K562 (cell line): ENCODE measurements around the gene ELK4. TPM values are rescaled to one million over a fixed set of nuclear protein-coding genes. Genes with fewer than 3 reads are reported as not detected.

Experiments
- ATAC-seq: fragments of 200-7000 bp; cut with Tn5 transposase; 3 replicates; pipeline ENCODE4 v1.9.1; 2020; ENCODE audit warnings: moderate library complexity
- BruUV-seq: library from RNA; stranded (reverse); fragments of 400-500 nt; replicated peaks from 2 replicates; lab custom pipeline; 2021; lab: Mats Ljungman, UMichigan
- CTCF ChIA-PET: fragments of 300-600 bp; formaldehyde crosslinking; extraction: SDS; loops from one replicate; lab custom pipeline; 2021; ENCODE audit warnings: low intra/inter-chr PET ratio; lab: Yijun Ruan, JAX
- POLR2A ChIA-PET: fragments of 300-600, 350-650 bp; sonication (Branson Sonifier 250); formaldehyde crosslinking; extraction: SDS; loops from one replicate; lab custom pipeline; 2021; ENCODE audit warnings: antibody characterized with exemption, inconsistent platforms; lab: Yijun Ruan, JAX
- DNase-seq, 4 experiments: peaks; one replicate each; pipeline versions ENCODE4 v3.0.0 to v3.0.0-alpha.2; 2011 to 2018; ENCODE audit warnings: low spot score in 3 of 4, mixed read lengths in 3 of 4; ENCODE audit errors: extremely low read depth in 1 of 4
- FAIRE-seq: peaks from 2 replicates; lab custom pipeline; 2011; peaks lifted over from hg19 to GRCh38; lab: Jason Lieb, UNC
- H2AFZ ChIP-seq: 2 replicates; pipeline ENCODE4 v1.6.0; 2011; ENCODE audit warnings: low read depth, low read length, control low read depth, inconsistent platforms
- H3K27ac ChIP-seq: fragments of 200-600 bp; 3 replicates; pipeline ENCODE4 v1.8.0; 2011; ENCODE audit warnings: low read depth, mild to moderate bottlenecking, control low read depth, inconsistent platforms, low read length, moderate library complexity, mixed read lengths; ENCODE audit errors: extremely low read depth
- H3K27me3 ChIP-seq, 2 experiments: fragments of 300-600 bp in 1 of 2; 2 replicates in 1 of 2; 3 replicates in 1 of 2; pipeline versions ENCODE4 v1.6.0 to v1.8.0; 2011; ENCODE audit warnings: inconsistent platforms in 2 of 2, low read length in 2 of 2, mild to moderate bottlenecking in 1 of 2, mixed read lengths in 1 of 2, moderate library complexity in 1 of 2; ENCODE audit not compliant: control insufficient read depth in 2 of 2, insufficient read depth in 2 of 2
- H3K36me3 ChIP-seq: fragments of 300-600 bp; 3 replicates; pipeline ENCODE4 v1.8.0; 2011; ENCODE audit warnings: mild to moderate bottlenecking, low read length, inconsistent platforms; ENCODE audit not compliant: control insufficient read depth, insufficient read depth
- H3K4me1 ChIP-seq, 2 experiments: fragments of 200-600 bp in 1 of 2; replicated peaks in 1 of 2; 2 replicates in 1 of 2; 3 replicates in 1 of 2; pipeline versions ENCODE4 v1.5.1 to v1.8.0; 2011; ENCODE audit warnings: inconsistent platforms in 2 of 2, low read length in 2 of 2, mild to moderate bottlenecking in 1 of 2, mixed read lengths in 1 of 2, moderate library complexity in 1 of 2; ENCODE audit not compliant: control insufficient read depth in 2 of 2, insufficient read depth in 2 of 2
- H3K4me2 ChIP-seq: 2 replicates; pipeline ENCODE4 v1.6.1; 2011; ENCODE audit warnings: low read length, control low read depth, inconsistent platforms, mixed read lengths; ENCODE audit not compliant: insufficient read depth
- H3K4me3 ChIP-seq: fragments of 200-600 bp; sonication (generic), shearing (Covaris generic); 2 replicates; pipeline ENCODE4 v1.5.1; 2016; ENCODE audit warnings: control low read depth, inconsistent platforms
- H3K79me2 ChIP-seq: fragments of 200-600 bp; 3 replicates; pipeline ENCODE4 v1.8.0; 2011; ENCODE audit warnings: low read length, inconsistent platforms; ENCODE audit not compliant: control insufficient read depth, insufficient read depth
- H3K9ac ChIP-seq, 2 experiments: 2 replicates each; pipeline versions ENCODE4 v1.6.0 to v1.6.1; 2011; ENCODE audit warnings: low read depth in 2 of 2, low read length in 2 of 2, control low read depth in 1 of 2, inconsistent platforms in 1 of 2, mild to moderate bottlenecking in 1 of 2, mixed read lengths in 1 of 2; ENCODE audit not compliant: insufficient read depth in 1 of 2
- H3K9me1 ChIP-seq: one replicate; pipeline ENCODE4 v1.6.0; 2011; ENCODE audit warnings: inconsistent platforms, mild to moderate bottlenecking, low read length, moderate library complexity; ENCODE audit not compliant: control insufficient read depth, insufficient read depth
- H3K9me3 ChIP-seq: replicated peaks from 2 replicates; pipeline ENCODE4 v1.5.1; 2011; ENCODE audit warnings: low read depth, low read length, inconsistent platforms; ENCODE audit not compliant: control insufficient read depth, insufficient read depth
- H4K20me1 ChIP-seq: replicated peaks from 2 replicates; pipeline ENCODE4 v1.6.1; 2011; ENCODE audit warnings: low read length, inconsistent platforms, mixed read lengths; ENCODE audit not compliant: control insufficient read depth, insufficient read depth
- ATF7 ChIP-seq: fragments of 450-650 bp; IDR thresholded peaks from 2 replicates; pipeline ENCODE4 v1.7.1; 2014; ENCODE audit warnings: mild to moderate bottlenecking, moderate library complexity
- BCOR ChIP-seq: fragments of 450-650 bp; IDR thresholded peaks from 2 replicates; pipeline ENCODE4 v1.6.1; 2016
- CBFA2T2 ChIP-seq: fragments of 450-650 bp; conservative IDR thresholded peaks from 2 replicates; pipeline ENCODE4 v1.6.1; 2017; ENCODE audit warnings: mild to moderate bottlenecking
- CBFA2T3 ChIP-seq: fragments of 450-650 bp; IDR thresholded peaks from 2 replicates; pipeline ENCODE4 v1.6.1; 2017
- HMGXB4 ChIP-seq: sonication (generic); formaldehyde crosslinking; IDR thresholded peaks from 2 replicates; pipeline ENCODE4 v1.8.1; 2023; ENCODE audit warnings: mild to moderate bottlenecking, missing genetic modification reagents
- ID3 ChIP-seq, 2 experiments: fragments of 250-450 bp in 1 of 2; fragments of 450-650 bp in 1 of 2; sonication (Bioruptor Pico) in 1 of 2; IDR thresholded peaks; 2 replicates each; pipeline versions ENCODE4 v1.6.1 to v1.8.0; 2016 to 2021; ENCODE audit warnings: mild to moderate bottlenecking in 2 of 2, moderate library complexity in 2 of 2, missing compliant biosample characterization in 1 of 2, missing genetic modification characterization in 1 of 2
- MIER1 ChIP-seq: fragments of 450-650 bp; IDR thresholded peaks from 2 replicates; pipeline ENCODE4 v1.6.1; 2016; ENCODE audit warnings: antibody characterized with exemption, mild to moderate bottlenecking, low read depth
- NFE2L1 ChIP-seq: fragments of 450-650 bp; IDR thresholded peaks from 2 replicates; pipeline ENCODE4 v1.6.1; 2016; ENCODE audit warnings: missing genetic modification characterization, low read depth, mild to moderate bottlenecking, missing compliant biosample characterization, moderate library complexity, borderline replicate concordance
- POLR2AphosphoS2 ChIP-seq: IDR thresholded peaks from 2 replicates; pipeline ENCODE4 v1.6.1; 2012; ENCODE audit warnings: low read length, improper control_type of control experiment
- PRDM10 ChIP-seq: fragments of 450-650 bp; IDR thresholded peaks from 2 replicates; pipeline ENCODE4 v1.6.1; 2018; ENCODE audit not compliant: partially characterized antibody
- RBBP5 ChIP-seq: fragments of 200-600 bp; sonication (generic); IDR thresholded peaks from 2 replicates; pipeline ENCODE4 v1.6.1; 2012; ENCODE audit warnings: borderline replicate concordance, mild to moderate bottlenecking, low read length, control low read depth, inconsistent platforms; ENCODE audit not compliant: insufficient read depth, poor library complexity, severe bottlenecking
- TAF7 ChIP-seq: fragments of 450-650 bp; IDR thresholded peaks from 2 replicates; pipeline ENCODE4 v1.6.1; 2016; ENCODE audit warnings: missing genetic modification characterization, missing compliant biosample characterization
- TSC22D4 ChIP-seq: fragments of 450-650 bp; IDR thresholded peaks from 2 replicates; pipeline ENCODE4 v1.6.1; 2016; ENCODE audit warnings: missing genetic modification characterization, missing biosample characterization, control low read depth
- ZNF253 ChIP-seq: fragments of 250-450 bp; sonication (Bioruptor Pico); conservative IDR thresholded peaks from 2 replicates; pipeline ENCODE4 v1.6.1; 2021; ENCODE audit warnings: mild to moderate bottlenecking
- ZNF3 ChIP-seq: fragments of 250-450 bp; sonication (Bioruptor Pico); IDR thresholded peaks from 2 replicates; pipeline ENCODE4 v1.5.0; 2021; ENCODE audit warnings: mild to moderate bottlenecking, moderate library complexity
- ZNF57 ChIP-seq: fragments of 450-650 bp; formaldehyde crosslinking; IDR thresholded peaks from 2 replicates; pipeline ENCODE4 v1.4.0; 2020; ENCODE audit warnings: mild to moderate bottlenecking, moderate library complexity
- WGBS: fragments of 100-300 bp; shearing (Covaris generic); methylation state at CpG from one replicate; pipeline ENCODE4 v1.1.6; 2016; ENCODE audit warnings: low coverage, mixed read lengths; ENCODE audit not compliant: insufficient coverage; ENCODE audit errors: missing lambda C conversion rate; 5-methylcytosine and 5-hydroxymethylcytosine counted together
- in situ Hi-C: fragments of 300-500 bp; cut with MboI; formaldehyde crosslinking; loops from 4 replicates; pipeline ENCODE4 v1.15.0; 2018; ENCODE audit warnings: inconsistent platforms, mixed read lengths
- intact Hi-C: fragments of 100-400 bp; cut with micrococcal nuclease; formaldehyde crosslinking; loops from 2 replicates; pipeline ENCODE4 v1.14.2; 2022
- polyA plus RNA-seq, 8 experiments: library from polyadenylated mRNA; depleted of rRNA in 4 of 8; stranded (reverse) in 5 of 8; unstranded in 3 of 8; fragments of >200 nt; fragmentation: Nextera tagmentation in 2 of 8; fragmentation: Illumina TruSeq in 1 of 8; extraction: Ambion mirVana in 2 of 8; extraction: Trizol in 1 of 8; gene quantifications; 2 replicates each; pipeline versions ENCODE4 v1.2.1 to v1.2.3, GENCODE V29; 2011 to 2014; ENCODE audit warnings: inconsistent platforms in 1 of 8, missing spikeins in 1 of 8
- total RNA-seq, 7 experiments: library from RNA; depleted of rRNA in 6 of 7; stranded (reverse); fragments of >200 nt in 6 of 7; fragmentation: Illumina TruSeq in 2 of 7; extraction: Trizol in 2 of 7; gene quantifications; 2 replicates each; pipeline versions ENCODE4 v1.2.1 to v1.2.3, GENCODE V29; 2011 to 2021; ENCODE audit warnings: low replicate concordance in 1 of 7

The ELK4 gene
- total and polyA plus RNA-seq, 9 of the 15 experiments (the other 6 are each of a cell fraction or from before 2014, with no cell fraction given) = 2.0 to 21.7 (median 9.2) TPM

- TF ChIP-seq TSC22D4 (tag) (no peak), PRDM10 (peak; percentile 90), ZNF253 (CRISPR knock-in tag) (no peak), NFE2L1 (tag) (no peak), ATF7 (0 out of 2 replicates have a peak, but pooled peaks have one; percentile 31)
- TF ChIP-seq, all 486 proteins: peak for 2
Measured at GRCh38 chr1:205675247-205675646, 43.4 kb upstream of the ELK4 start (continued).

GRCh38 chr1:205672970-205673369, 41.2 kb upstream of the ELK4 start:
- no TSS peak for BruUV-seq
- H3K4me1 ChIP-seq = peaks cover 20 to 23% of the 10 kb centered on the region in 2 experiments; a peak in 4 of 5 replicates
- no peak for TF ChIP-seq TAF7 (tag)
- TF ChIP-seq ZNF3 = no peak
- no peak for TF ChIP-seq HMGXB4 (CRISPR knock-in tag)
- no peak for TF ChIP-seq BCOR
- TF ChIP-seq MIER1 = no peak
- no peak for TF ChIP-seq RBBP5
- no peak for TF ChIP-seq CBFA2T2
- no peak for TF ChIP-seq POLR2AphosphoS2
- no peak for TF ChIP-seq ZNF57 (CRISPR knock-in tag)
- TF ChIP-seq ID3 (CRISPR knock-in tag; IDR thresholded peaks at IDR 0.05) = no peak
- no peak for TF ChIP-seq ID3 (tag; IDR thresholded peaks at IDR 0.05)
- TF ChIP-seq CBFA2T3 = no peak

More at GRCh38 chr1:205672970-205673369, 41.2 kb upstream of the ELK4 start:
- DNase-seq (no peak), ATAC-seq (no peak), FAIRE-seq (no peak)
- no peaks in the 10 kb centered on the region for H3K79me2 ChIP-seq
- peaks cover 10% of the 10 kb centered on the region; the same call in 1 of the 2 replicates for H4K20me1 ChIP-seq
- 0 out of 5 replicates have a peak, but pooled peaks cover 0 to 6% of the 10 kb centered on the region in 2 experiments for H3K27me3 ChIP-seq
- H3K4me2 ChIP-seq = no peak overlapping the region
- no peak overlapping the region for H3K27ac ChIP-seq
- no peaks in the 10 kb centered on the region for H3K36me3 ChIP-seq
- intact Hi-C loops = loop anchor here (1.0 to 10.0 kb wide), 2 partner anchors 38 to 432 kb away; no protein-coding TSS in a partner anchor
- H3K4me3 ChIP-seq = no peak overlapping the region
- 49% methylated on average over 4 of the region's 4 CpGs for WGBS
- in situ Hi-C loops = no loop called here
- H3K9me1 ChIP-seq = no peaks in the 10 kb centered on the region
- ChIA-PET POLR2A (interaction anchor here (0.7 to 1.3 kb wide), 2 partner anchors 9 to 76 kb away, joined by 3 to 5 read pairs; no protein-coding TSS in a partner anchor), CTCF (interaction anchor here (0.7 to 2.8 kb wide), 3 partner anchors 36 to 304 kb away, joined by 3 to 29 read pairs (median 3); no protein-coding TSS in a partner anchor)
- no peaks in the 10 kb centered on the region for H3K9me3 ChIP-seq
- H3K9ac ChIP-seq = no peak overlapping the region
- no peak overlapping the region for H2AFZ ChIP-seq
